OCI-M1 (cell line): ENCODE data around the gene C1orf198.
A peak's percentile ranks its signal among the peaks of the same experiment; 100 is the strongest.

Source experiments
- DNase-seq: peaks from one replicate; lab custom pipeline; 2025; lab: John Stamatoyannopoulos, UW

The C1orf198 gene

GRCh38 chr1:230833511-230833910, 34.8 kb downstream of the C1orf198 start:
- no peak for DNase-seq

- DNase-seq, result no peak
Measured at GRCh38 chr1:230832476-230832875, 35.8 kb downstream of the C1orf198 start.

GRCh38 chr1:230831771-230832170, 36.5 kb downstream of the C1orf198 start:
- no peak for DNase-seq

GRCh38 chr1:230828421-230828820, 39.9 kb downstream of the C1orf198 start:
- no peak for DNase-seq

- no peak for DNase-seq
Measured at GRCh38 chr1:230827801-230828200, 40.5 kb downstream of the C1orf198 start.

- DNase-seq, result no peak
Measured at GRCh38 chr1:230827081-230827681, 41.1 kb downstream of the C1orf198 start.

GRCh38 chr1:230826166-230826875, 42.0 kb downstream of the C1orf198 start:
- DNase-seq, result no peak

GRCh38 chr1:230825761-230826160, 42.6 kb downstream of the C1orf198 start:
- DNase-seq, result no peak

- peak; percentile 70 for DNase-seq
Measured at GRCh38 chr1:230824919-230825721, 43.2 kb downstream of the C1orf198 start.

- no peak for DNase-seq
Measured at GRCh38 chr1:230824551-230824918, 43.8 kb downstream of the C1orf198 start.

- DNase-seq, result no peak
Measured at GRCh38 chr1:230823931-230824381, 44.4 kb downstream of the C1orf198 start.

GRCh38 chr1:230823426-230823825, 44.9 kb downstream of the C1orf198 start:
- no peak for DNase-seq

GRCh38 chr1:230822092-230822581, 46.2 kb downstream of the C1orf198 start:
- DNase-seq, result no peak

GRCh38 chr1:230821346-230821745, 47.0 kb downstream of the C1orf198 start:
- DNase-seq, result no peak

GRCh38 chr1:230820568-230820967, 47.8 kb downstream of the C1orf198 start:
- no peak for DNase-seq

GRCh38 chr1:230819976-230820375, 48.3 kb downstream of the C1orf198 start:
- DNase-seq, result no peak

GRCh38 chr1:230818901-230819300, 49.4 kb downstream of the C1orf198 start:
- no peak for DNase-seq

- no peak for DNase-seq
Measured at GRCh38 chr1:230818367-230818766, 50.0 kb downstream of the C1orf198 start.

- DNase-seq, result no peak
Measured at GRCh38 chr1:230816018-230816417, 52.3 kb downstream of the C1orf198 start.

- DNase-seq, result no peak
Measured at GRCh38 chr1:230814949-230815692, 53.2 kb downstream of the C1orf198 start.

GRCh38 chr1:230812568-230812967, 55.8 kb downstream of the C1orf198 start:
- DNase-seq, result no peak
